Measurements from ENCODE around the gene CHST9.
"Not testable (repeated sequence)": the region's sequence is repeated elsewhere in the genome, so short reads cannot be mapped to it uniquely, and the experiment has no call there.

The CHST9 gene

GRCh38 chr18:26948703-26949102 is 236.4 kb downstream of the CHST9 start:
- no peak for DNase-seq (ENCODE audit: low read depth, low spot score)
- no CpG with 5 or more reads among the region's 4 CpGs for whole genome bisulfite sequencing (ENCODE audit: insufficient coverage, insufficient read length)
- no peaks in the 10 kb centered on the region for H3K9me3 ChIP-seq (ENCODE audit: control insufficient read depth, insufficient read depth, low read length)
- H3K27ac ChIP-seq (ENCODE audit: low read length): no peak overlapping the region
- no peaks in the 10 kb centered on the region for H3K27me3 ChIP-seq (ENCODE audit: control insufficient read depth, insufficient read depth, low read length)
- H3K4me3 ChIP-seq (ENCODE audit: low read length): no peak overlapping the region
- H3K36me3 ChIP-seq (ENCODE audit: control insufficient read depth, insufficient read depth, low read length): no peaks in the 10 kb centered on the region
- H3K4me1 ChIP-seq (ENCODE audit: control insufficient read depth, insufficient read depth, low read length): no peaks in the 10 kb centered on the region

- DNase-seq (ENCODE audit: low read depth, low spot score): no peak
- WGBS (ENCODE audit: insufficient coverage, insufficient read length): no CpG with 5 or more reads among the region's 3 CpGs
These were observed 241.2 kb downstream of the CHST9 start for GRCh38 chr18:26943906-26944305.

GRCh38 chr18:26941584-26941983 is 243.5 kb downstream of the CHST9 start:
- Histone ChIP-seq H3K9me3 (ENCODE audit: control insufficient read depth, insufficient read depth, low read length) (no peaks in the 10 kb centered on the region), H3K4me3 (ENCODE audit: low read length) (no peak overlapping the region), H3K4me1 (ENCODE audit: control insufficient read depth, insufficient read depth, low read length) (no peaks in the 10 kb centered on the region), H3K27ac (ENCODE audit: low read length) (no peak overlapping the region), H3K36me3 (ENCODE audit: control insufficient read depth, insufficient read depth, low read length) (no peaks in the 10 kb centered on the region), H3K27me3 (ENCODE audit: control insufficient read depth, insufficient read depth, low read length) (no peaks in the 10 kb centered on the region)
- no CpG with 5 or more reads among the region's 6 CpGs for WGBS (ENCODE audit: insufficient coverage, insufficient read length)
- DNase-seq (ENCODE audit: low read depth, low spot score): no peak

More at GRCh38 chr18:26943906-26944305, 241.2 kb downstream of the CHST9 start:
- Histone ChIP-seq H3K4me1 (ENCODE audit: control insufficient read depth, insufficient read depth, low read length) (no peaks in the 10 kb centered on the region), H3K27me3 (ENCODE audit: control insufficient read depth, insufficient read depth, low read length) (no peaks in the 10 kb centered on the region), H3K9me3 (ENCODE audit: control insufficient read depth, insufficient read depth, low read length) (no peaks in the 10 kb centered on the region), H3K4me3 (ENCODE audit: low read length) (no peak overlapping the region), H3K36me3 (ENCODE audit: control insufficient read depth, insufficient read depth, low read length) (no peaks in the 10 kb centered on the region), H3K27ac (ENCODE audit: low read length) (no peak overlapping the region)

GRCh38 chr18:26940744-26941398 is 244.2 kb downstream of the CHST9 start:
- H3K4me1 ChIP-seq (ENCODE audit: control insufficient read depth, insufficient read depth, low read length): no peaks in the 10 kb centered on the region
- no CpG with 5 or more reads among the region's 5 CpGs for WGBS (ENCODE audit: insufficient coverage, insufficient read length)
- no peaks in the 10 kb centered on the region for H3K9me3 ChIP-seq (ENCODE audit: control insufficient read depth, insufficient read depth, low read length)
- H3K27ac ChIP-seq (ENCODE audit: low read length): no peak overlapping the region
- H3K36me3 ChIP-seq (ENCODE audit: control insufficient read depth, insufficient read depth, low read length): no peaks in the 10 kb centered on the region
- no peak overlapping the region for H3K4me3 ChIP-seq (ENCODE audit: low read length)
- DNase-seq (ENCODE audit: low read depth, low spot score): no peak
- no peaks in the 10 kb centered on the region for H3K27me3 ChIP-seq (ENCODE audit: control insufficient read depth, insufficient read depth, low read length)

- no CpG with 5 or more reads among the region's 2 CpGs for WGBS (ENCODE audit: insufficient coverage, insufficient read length)
- Histone ChIP-seq H3K9me3 (ENCODE audit: control insufficient read depth, insufficient read depth, low read length) (no peaks in the 10 kb centered on the region), H3K4me1 (ENCODE audit: control insufficient read depth, insufficient read depth, low read length) (no peaks in the 10 kb centered on the region), H3K27me3 (ENCODE audit: control insufficient read depth, insufficient read depth, low read length) (no peaks in the 10 kb centered on the region), H3K27ac (ENCODE audit: low read length) (no peak overlapping the region), H3K4me3 (ENCODE audit: low read length) (no peak overlapping the region), H3K36me3 (ENCODE audit: control insufficient read depth, insufficient read depth, low read length) (no peaks in the 10 kb centered on the region)
- no peak for DNase-seq (ENCODE audit: low read depth, low spot score)
These were observed 253.4 kb downstream of the CHST9 start for GRCh38 chr18:26931659-26932058.

- no peak overlapping the region for H3K27ac ChIP-seq (ENCODE audit: low read length)
- no peak for DNase-seq (ENCODE audit: low read depth, low spot score)
- no peaks in the 10 kb centered on the region for H3K36me3 ChIP-seq (ENCODE audit: control insufficient read depth, insufficient read depth, low read length)
- H3K27me3 ChIP-seq (ENCODE audit: control insufficient read depth, insufficient read depth, low read length): no peaks in the 10 kb centered on the region
- no peaks in the 10 kb centered on the region for H3K4me1 ChIP-seq (ENCODE audit: control insufficient read depth, insufficient read depth, low read length)
- no peak overlapping the region for H3K4me3 ChIP-seq (ENCODE audit: low read length)
- no peaks in the 10 kb centered on the region for H3K9me3 ChIP-seq (ENCODE audit: control insufficient read depth, insufficient read depth, low read length)
- WGBS (ENCODE audit: insufficient coverage, insufficient read length): no CpG with 5 or more reads among the region's 1 CpG
These were observed 254.5 kb downstream of the CHST9 start for GRCh38 chr18:26930630-26931029.

- H3K4me1 ChIP-seq (ENCODE audit: control insufficient read depth, insufficient read depth, low read length): no peaks in the 10 kb centered on the region
- no peak overlapping the region for H3K4me3 ChIP-seq (ENCODE audit: low read length)
- no peak overlapping the region for H3K27ac ChIP-seq (ENCODE audit: low read length)
- no peaks in the 10 kb centered on the region for H3K36me3 ChIP-seq (ENCODE audit: control insufficient read depth, insufficient read depth, low read length)
- H3K9me3 ChIP-seq (ENCODE audit: control insufficient read depth, insufficient read depth, low read length): no peaks in the 10 kb centered on the region
- no CpG with 5 or more reads among the region's 3 CpGs for WGBS (ENCODE audit: insufficient coverage, insufficient read length)
- no peak for DNase-seq (ENCODE audit: low read depth, low spot score)
- H3K27me3 ChIP-seq (ENCODE audit: control insufficient read depth, insufficient read depth, low read length): no peaks in the 10 kb centered on the region
These were observed 256.3 kb downstream of the CHST9 start for GRCh38 chr18:26928670-26929313.

GRCh38 chr18:26927822-26928221 is 257.3 kb downstream of the CHST9 start:
- DNase-seq (ENCODE audit: low read depth, low spot score): peak; percentile 22
- H3K27me3 ChIP-seq (ENCODE audit: control insufficient read depth, insufficient read depth, low read length); H3K4me3 ChIP-seq (ENCODE audit: low read length); H3K36me3 ChIP-seq (ENCODE audit: control insufficient read depth, insufficient read depth, low read length); H3K9me3 ChIP-seq (ENCODE audit: control insufficient read depth, insufficient read depth, low read length); H3K27ac ChIP-seq (ENCODE audit: low read length); H3K4me1 ChIP-seq (ENCODE audit: control insufficient read depth, insufficient read depth, low read length): not testable (repeated sequence)
- no CpG with 5 or more reads among the region's 8 CpGs for WGBS (ENCODE audit: insufficient coverage, insufficient read length)

GRCh38 chr18:26926066-26926675 is 258.9 kb downstream of the CHST9 start:
- Histone ChIP-seq H3K4me3 (ENCODE audit: low read length) (no peak overlapping the region), H3K4me1 (ENCODE audit: control insufficient read depth, insufficient read depth, low read length) (no peaks in the 10 kb centered on the region), H3K36me3 (ENCODE audit: control insufficient read depth, insufficient read depth, low read length) (no peaks in the 10 kb centered on the region), H3K9me3 (ENCODE audit: control insufficient read depth, insufficient read depth, low read length) (no peaks in the 10 kb centered on the region), H3K27ac (ENCODE audit: low read length) (no peak overlapping the region), H3K27me3 (ENCODE audit: control insufficient read depth, insufficient read depth, low read length) (no peaks in the 10 kb centered on the region)
- no CpG with 5 or more reads among the region's 1 CpG for whole genome bisulfite sequencing (ENCODE audit: insufficient coverage, insufficient read length)
- no peak for DNase-seq (ENCODE audit: low read depth, low spot score)

GRCh38 chr18:26925313-26925712 is 259.8 kb downstream of the CHST9 start:
- no peak for DNase-seq (ENCODE audit: low read depth, low spot score)
- Histone ChIP-seq H3K27ac (ENCODE audit: low read length) (no peak overlapping the region), H3K36me3 (ENCODE audit: control insufficient read depth, insufficient read depth, low read length) (no peaks in the 10 kb centered on the region), H3K27me3 (ENCODE audit: control insufficient read depth, insufficient read depth, low read length) (no peaks in the 10 kb centered on the region), H3K4me3 (ENCODE audit: low read length) (no peak overlapping the region), H3K4me1 (ENCODE audit: control insufficient read depth, insufficient read depth, low read length) (no peaks in the 10 kb centered on the region), H3K9me3 (ENCODE audit: control insufficient read depth, insufficient read depth, low read length) (no peaks in the 10 kb centered on the region)
- no CpG with 5 or more reads among the region's 3 CpGs for WGBS (ENCODE audit: insufficient coverage, insufficient read length)

GRCh38 chr18:26922313-26922712 is 262.8 kb downstream of the CHST9 start:
- H3K27ac ChIP-seq (ENCODE audit: low read length): no peak overlapping the region
- no peaks in the 10 kb centered on the region for H3K36me3 ChIP-seq (ENCODE audit: control insufficient read depth, insufficient read depth, low read length)
- no peaks in the 10 kb centered on the region for H3K27me3 ChIP-seq (ENCODE audit: control insufficient read depth, insufficient read depth, low read length)
- DNase-seq (ENCODE audit: low read depth, low spot score): no peak
- no peaks in the 10 kb centered on the region for H3K9me3 ChIP-seq (ENCODE audit: control insufficient read depth, insufficient read depth, low read length)
- no peak overlapping the region for H3K4me3 ChIP-seq (ENCODE audit: low read length)
- no peaks in the 10 kb centered on the region for H3K4me1 ChIP-seq (ENCODE audit: control insufficient read depth, insufficient read depth, low read length)

Data from iPS DF 6.9 (cell line).